ENCODE data around the gene CEP112.

CEP112 gene

DNA sequence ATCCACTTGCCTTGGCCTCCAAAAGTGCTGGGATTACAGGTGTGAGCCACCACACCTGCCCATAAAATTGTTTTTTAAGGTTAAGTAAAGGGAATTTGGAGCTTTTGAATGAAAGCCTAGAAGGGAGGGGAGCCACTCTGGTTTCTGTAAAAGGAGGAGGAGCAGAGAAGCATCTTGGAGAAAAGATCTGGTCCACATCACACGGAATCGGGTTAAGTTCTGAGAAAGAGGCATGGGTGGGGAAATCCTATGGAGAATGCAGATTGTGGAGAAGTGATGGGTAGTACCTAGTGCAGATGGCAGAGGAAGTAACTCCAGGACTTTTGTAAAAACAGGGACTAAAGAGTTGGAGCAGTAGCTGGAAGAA, 18.3 kb upstream of the CEP112 start:
- in situ Hi-C loops (cut with HindIII; ENCODE audit: low sequenced_read_pairs) = no loop called here
- H3K4me3 ChIP-seq (ENCODE audit: low read depth, low read length) = no peak overlapping the region
- no peak for DNase-seq (ENCODE audit: low read depth, low spot score)
- TF ChIP-seq, protein P1, sequence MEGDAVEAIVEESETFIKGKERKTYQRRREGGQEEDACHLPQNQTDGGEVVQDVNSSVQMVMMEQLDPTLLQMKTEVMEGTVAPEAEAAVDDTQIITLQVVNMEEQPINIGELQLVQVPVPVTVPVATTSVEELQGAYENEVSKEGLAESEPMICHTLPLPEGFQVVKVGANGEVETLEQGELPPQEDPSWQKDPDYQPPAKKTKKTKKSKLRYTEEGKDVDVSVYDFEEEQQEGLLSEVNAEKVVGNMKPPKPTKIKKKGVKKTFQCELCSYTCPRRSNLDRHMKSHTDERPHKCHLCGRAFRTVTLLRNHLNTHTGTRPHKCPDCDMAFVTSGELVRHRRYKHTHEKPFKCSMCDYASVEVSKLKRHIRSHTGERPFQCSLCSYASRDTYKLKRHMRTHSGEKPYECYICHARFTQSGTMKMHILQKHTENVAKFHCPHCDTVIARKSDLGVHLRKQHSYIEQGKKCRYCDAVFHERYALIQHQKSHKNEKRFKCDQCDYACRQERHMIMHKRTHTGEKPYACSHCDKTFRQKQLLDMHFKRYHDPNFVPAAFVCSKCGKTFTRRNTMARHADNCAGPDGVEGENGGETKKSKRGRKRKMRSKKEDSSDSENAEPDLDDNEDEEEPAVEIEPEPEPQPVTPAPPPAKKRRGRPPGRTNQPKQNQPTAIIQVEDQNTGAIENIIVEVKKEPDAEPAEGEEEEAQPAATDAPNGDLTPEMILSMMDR (IDR thresholded peaks at IDR 0.05; ENCODE audit: low read depth, low read length) = no peak

DNA sequence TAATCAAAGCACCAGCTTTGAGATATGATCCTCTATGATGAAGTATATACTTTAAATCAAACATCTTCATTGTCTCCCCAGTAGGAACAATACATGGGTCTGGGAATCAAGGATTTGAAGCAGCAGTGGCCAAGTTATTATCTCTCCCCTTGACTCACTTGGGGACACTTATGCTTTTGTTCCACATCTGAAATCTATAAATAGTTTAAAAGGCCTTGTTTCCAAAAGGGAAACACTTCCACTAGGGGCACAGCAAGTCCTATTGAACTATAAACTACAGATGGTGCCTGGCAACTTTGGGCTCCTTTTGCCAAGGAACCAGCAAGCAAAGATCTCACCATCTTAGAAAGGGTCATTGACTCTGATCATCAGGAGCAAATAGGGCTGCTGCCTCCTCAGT, 16.0 kb upstream of the CEP112 start:
- no peak overlapping the region for H3K4me3 ChIP-seq (ENCODE audit: low read depth, low read length)
- in situ Hi-C loops (cut with HindIII; ENCODE audit: low sequenced_read_pairs) = no loop called here
- TF ChIP-seq, protein P1 (IDR thresholded peaks at IDR 0.05; ENCODE audit: low read depth, low read length) = no peak
- DNase-seq (ENCODE audit: low read depth, low spot score) = no peak

DNA sequence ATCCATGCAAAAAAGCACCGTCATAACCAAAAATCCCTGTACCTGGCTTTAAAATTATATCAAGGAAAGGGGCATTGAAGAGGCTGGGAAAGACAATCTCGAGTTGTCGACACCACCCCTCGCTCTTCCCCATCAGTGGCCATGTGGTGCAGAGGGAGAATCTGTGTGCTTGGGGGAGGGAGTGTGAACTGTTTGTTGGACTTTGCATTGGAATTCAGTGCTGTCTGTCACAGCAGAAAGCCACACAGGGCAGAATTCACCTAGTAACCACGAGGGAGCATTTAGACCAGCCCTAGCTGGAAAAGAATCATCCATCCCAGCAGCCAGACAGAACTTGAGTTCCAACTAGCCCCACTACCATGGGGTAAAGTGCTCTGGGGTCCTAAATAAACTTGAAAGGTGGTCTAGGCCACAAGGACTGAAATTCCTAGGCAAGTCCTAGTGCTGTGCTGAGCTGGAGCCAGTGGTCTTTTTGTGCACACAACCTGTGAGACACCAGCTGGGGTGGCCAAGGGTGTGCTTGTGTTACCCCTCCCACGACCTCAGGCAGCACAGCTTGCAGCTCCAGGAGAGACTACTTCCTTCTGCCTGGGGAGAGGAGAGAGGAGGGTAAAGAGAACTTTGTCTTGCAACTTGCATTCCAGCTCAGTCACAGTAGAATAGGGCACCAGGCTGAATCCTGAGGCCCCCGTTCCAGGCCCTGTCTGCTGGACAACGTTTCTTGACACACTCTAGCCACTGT, 11.5 kb upstream of the CEP112 start:
- TF ChIP-seq, protein P1 (IDR thresholded peaks at IDR 0.05; ENCODE audit: low read depth, low read length) = no peak
- no peak overlapping the region for H3K4me3 ChIP-seq (ENCODE audit: low read depth, low read length)
- in situ Hi-C loops (cut with HindIII; ENCODE audit: low sequenced_read_pairs) = no loop called here
- DNase-seq (ENCODE audit: low read depth, low spot score) = no peak

DNA sequence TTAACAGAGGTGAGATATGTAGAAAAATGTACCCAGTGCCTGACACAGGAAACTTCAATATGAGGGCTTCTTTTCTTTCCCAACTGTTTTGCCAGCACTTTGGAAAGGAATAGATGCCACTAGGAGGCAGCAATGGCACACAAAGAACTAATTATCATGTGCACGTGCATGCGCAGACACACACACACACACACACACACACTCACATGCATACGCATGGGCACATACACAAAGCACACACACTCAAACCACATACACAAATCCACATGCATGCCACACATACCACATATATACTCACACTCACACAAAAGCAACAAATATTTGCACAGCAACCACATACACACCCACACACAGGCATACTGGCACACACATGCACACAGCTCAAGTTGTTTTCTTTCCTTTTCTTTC, 8.8 kb upstream of the CEP112 start:
- no peak overlapping the region for H3K4me3 ChIP-seq (ENCODE audit: low read depth, low read length)
- DNase-seq (ENCODE audit: low read depth, low spot score) = peak; percentile 76
- in situ Hi-C loops (cut with HindIII; ENCODE audit: low sequenced_read_pairs) = no loop called here
- TF ChIP-seq, protein P1 (IDR thresholded peaks at IDR 0.05; ENCODE audit: low read depth, low read length) = peak; percentile 74

DNA sequence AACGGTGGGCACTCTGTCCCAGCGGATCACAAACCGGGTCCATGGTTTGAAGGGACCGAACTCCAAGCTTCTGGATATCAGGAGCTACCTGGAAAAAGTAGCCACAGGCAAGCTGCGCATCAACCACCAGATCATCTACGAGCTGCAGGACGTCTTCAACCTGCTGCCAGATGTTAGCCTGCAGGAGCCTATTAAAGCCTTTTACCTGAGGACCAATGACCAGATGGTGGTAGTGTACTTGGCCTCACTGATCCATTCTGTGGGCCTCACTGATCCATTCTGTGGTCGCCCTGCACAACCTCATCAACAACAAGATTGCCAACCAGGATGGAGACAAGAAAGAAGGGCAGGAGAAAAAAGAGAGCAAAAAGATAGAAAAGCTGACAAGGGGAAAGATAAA, 6.3 kb upstream of the CEP112 start:
- in situ Hi-C loops (cut with HindIII; ENCODE audit: low sequenced_read_pairs) = no loop called here
- no peak overlapping the region for H3K4me3 ChIP-seq (ENCODE audit: low read depth, low read length)
- TF ChIP-seq, protein P1 (IDR thresholded peaks at IDR 0.05; ENCODE audit: low read depth, low read length) = no peak
- DNase-seq (ENCODE audit: low read depth, low spot score) = no peak

DNA sequence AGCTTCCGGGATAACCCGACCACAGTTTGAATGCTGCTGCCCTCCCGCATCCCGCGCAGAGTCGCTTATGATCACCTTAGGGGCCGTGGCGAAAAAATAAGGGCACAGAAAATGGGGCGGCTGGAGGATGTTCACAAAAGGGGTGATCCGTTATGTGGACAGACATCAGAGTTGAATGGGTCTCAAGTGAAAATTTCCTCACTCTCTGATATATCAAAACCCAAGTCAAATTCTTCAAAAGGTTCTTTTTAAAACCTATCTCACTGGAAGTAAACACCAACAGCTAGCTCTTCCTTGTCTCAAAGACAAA, 400 bp upstream of the CEP112 start:
- TF ChIP-seq, protein P1 (IDR thresholded peaks at IDR 0.05; ENCODE audit: low read depth, low read length) = no peak
- in situ Hi-C loops (cut with HindIII; ENCODE audit: low sequenced_read_pairs) = no loop called here

More for the DNA sequence above, 400 bp upstream of the CEP112 start:
- H3K4me3 ChIP-seq (ENCODE audit: low read depth, low read length) = peak overlapping the region; percentile 55
- no peak for DNase-seq (ENCODE audit: low read depth, low spot score)
